GM18867 (cell line): ENCODE results near the gene ITPR2.
"Not testable (repeated sequence)": the region's sequence is repeated elsewhere in the genome, so short reads cannot be mapped to it uniquely, and the experiment has no call there.

ENCODE experiments used
- ATAC-seq: cut with Tn5 transposase; IDR thresholded peaks from one replicate; pipeline ENCODE4 v1.9.1; 2021; ENCODE audit warnings: mild to moderate bottlenecking, moderate library complexity; ENCODE audit not compliant: unreplicated experiment

The ITPR2 gene

GRCh38 chr12:26767116-26767515, 65.9 kb downstream of the ITPR2 start:
- no peak for ATAC-seq

DNA sequence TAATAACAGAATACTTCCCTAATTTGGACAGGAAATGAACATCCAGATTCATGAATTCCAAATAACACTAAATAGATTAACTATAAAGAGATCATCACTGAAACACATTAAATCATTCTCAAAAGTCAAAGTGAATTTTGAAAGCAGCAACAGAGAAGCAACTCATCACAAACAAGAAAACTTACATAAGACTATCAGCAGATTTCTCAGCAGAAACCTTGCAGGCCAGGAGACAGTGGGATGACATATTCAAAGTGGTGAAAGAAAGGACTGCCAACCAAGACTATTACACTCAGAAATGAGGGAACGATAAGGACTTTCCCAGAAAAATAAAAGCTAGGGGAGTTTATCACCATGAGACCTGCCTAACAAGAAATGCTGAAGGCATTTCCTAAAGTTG, 70.8 kb downstream of the ITPR2 start:
- ATAC-seq: no peak

- no peak for ATAC-seq
Measured at GRCh38 chr12:26761775-26762174, 71.2 kb downstream of the ITPR2 start.

DNA sequence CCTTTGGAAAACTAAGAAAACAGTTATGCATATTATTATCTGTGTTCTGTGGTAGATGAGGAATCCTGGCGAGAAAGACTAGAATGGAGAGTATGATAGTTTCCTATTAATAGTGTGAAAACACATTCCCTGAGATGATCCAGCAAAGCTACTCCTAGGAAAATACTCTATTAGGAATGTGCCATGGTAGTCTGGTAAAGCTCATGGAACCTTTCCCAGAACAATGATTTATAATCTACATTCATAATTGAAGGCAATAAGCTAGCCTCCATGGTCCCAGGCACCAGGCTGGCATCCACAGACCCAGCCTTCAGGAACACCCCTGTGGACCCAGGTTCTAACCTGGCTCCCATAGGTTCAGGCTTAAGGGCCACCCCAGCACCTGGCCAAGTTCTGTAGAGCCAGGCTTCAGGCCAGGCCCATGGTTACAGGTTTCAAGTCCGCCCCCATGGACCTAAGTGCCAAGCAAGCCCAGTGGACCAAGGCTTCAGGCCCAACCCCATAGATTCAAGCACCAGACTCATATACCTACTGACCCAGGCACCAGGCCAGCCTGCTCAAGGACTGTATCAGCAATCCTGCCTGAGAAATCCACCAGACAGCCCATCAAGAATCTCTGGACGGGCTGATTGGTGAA, 72.2 kb downstream of the ITPR2 start:
- no peak for ATAC-seq

GRCh38 chr12:26755362-26755761, 77.6 kb downstream of the ITPR2 start:
- ATAC-seq: not testable (repeated sequence)

DNA sequence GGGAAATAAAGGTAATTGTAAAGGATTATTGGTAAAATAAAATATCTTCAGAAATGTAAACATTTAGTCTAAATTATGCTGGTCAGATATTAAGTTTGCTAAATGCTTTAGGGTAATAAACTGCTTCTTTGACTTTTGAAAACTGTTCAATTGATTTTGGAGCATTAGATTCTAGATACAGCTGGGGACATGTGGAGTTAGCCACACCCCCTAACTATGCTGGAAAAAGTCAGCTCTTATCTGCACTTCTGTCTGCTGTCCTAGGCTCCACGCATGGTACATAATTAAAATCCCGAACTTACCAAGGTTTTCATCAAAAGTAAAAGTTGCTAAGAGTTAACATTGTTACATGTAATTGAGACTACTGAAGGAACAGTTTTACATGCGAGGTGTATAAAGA, 78.8 kb downstream of the ITPR2 start:
- no peak for ATAC-seq

- ATAC-seq: no peak
Measured at GRCh38 chr12:26751179-26751578, 81.8 kb downstream of the ITPR2 start.

- peak; percentile 43 for ATAC-seq
Measured at GRCh38 chr12:26750531-26751175, 82.3 kb downstream of the ITPR2 start.

GRCh38 chr12:26749781-26750180, 83.2 kb downstream of the ITPR2 start:
- ATAC-seq: peak; percentile 82

GRCh38 chr12:26748741-26749431, 84.1 kb downstream of the ITPR2 start:
- peak; percentile 49 for ATAC-seq

GRCh38 chr12:26748412-26748740, 84.6 kb downstream of the ITPR2 start:
- ATAC-seq: peak; percentile 10

GRCh38 chr12:26746121-26746714, 86.8 kb downstream of the ITPR2 start:
- no peak for ATAC-seq

DNA sequence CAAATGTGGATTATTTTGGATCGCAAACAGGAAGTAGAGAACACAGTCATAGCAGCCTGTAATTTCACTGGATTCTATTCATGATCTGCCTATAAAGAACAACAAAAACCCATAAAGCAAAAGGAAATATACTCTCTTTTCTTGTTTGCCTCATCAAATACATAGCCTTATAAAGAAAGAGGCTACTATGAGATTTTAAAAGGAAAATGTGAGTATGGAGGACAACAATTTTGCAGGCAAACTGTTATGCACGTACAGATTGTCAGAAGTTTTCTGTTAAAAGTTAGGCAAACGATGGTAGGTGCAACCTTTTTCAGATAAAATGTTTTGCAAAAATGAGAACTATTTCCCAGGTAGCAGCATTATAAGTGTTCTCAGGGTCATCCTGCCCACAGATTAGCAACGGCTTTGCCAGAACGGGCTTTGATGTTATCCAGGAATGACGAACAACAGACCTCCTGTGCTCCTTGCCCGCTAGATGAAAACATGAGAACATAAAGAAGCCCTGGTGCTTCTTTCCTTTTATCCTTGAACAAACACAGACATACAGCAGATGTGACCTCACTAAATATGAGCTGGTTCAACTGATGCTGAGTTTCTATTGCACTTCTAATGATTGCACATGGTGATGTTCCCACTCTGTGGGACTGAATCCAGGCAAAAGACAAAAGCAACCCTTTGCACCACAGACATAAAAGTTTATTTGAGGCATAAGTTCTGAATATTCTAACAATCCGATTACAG, 88.1 kb downstream of the ITPR2 start:
- ATAC-seq: no peak

DNA sequence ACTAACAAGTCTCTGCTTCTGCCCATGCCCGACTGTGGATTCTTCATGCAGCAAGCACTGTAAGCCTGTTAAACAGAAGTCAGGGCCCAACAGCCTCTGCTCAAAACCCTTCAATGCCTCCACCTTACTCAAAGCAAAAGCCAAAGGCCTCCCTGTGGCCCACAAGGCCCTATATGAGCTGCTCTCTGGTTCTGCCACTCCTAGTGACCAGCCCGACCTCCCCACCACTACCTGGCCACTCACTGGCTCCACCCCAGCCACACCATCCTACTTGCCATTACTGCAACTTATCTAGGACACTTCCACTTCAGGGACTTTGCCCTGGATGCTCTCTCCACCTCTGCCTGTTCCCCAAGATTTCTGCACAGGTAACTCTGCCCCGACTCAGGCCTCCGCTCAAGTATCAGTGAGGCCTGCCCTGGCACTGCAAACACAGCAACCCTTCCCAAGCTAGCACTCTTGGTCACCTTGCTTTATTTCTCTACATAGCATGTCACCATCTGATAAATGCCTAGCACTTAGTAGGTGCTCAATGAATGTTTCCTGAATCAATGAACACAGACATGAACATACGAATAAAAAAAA, 88.9 kb downstream of the ITPR2 start:
- no peak for ATAC-seq

DNA sequence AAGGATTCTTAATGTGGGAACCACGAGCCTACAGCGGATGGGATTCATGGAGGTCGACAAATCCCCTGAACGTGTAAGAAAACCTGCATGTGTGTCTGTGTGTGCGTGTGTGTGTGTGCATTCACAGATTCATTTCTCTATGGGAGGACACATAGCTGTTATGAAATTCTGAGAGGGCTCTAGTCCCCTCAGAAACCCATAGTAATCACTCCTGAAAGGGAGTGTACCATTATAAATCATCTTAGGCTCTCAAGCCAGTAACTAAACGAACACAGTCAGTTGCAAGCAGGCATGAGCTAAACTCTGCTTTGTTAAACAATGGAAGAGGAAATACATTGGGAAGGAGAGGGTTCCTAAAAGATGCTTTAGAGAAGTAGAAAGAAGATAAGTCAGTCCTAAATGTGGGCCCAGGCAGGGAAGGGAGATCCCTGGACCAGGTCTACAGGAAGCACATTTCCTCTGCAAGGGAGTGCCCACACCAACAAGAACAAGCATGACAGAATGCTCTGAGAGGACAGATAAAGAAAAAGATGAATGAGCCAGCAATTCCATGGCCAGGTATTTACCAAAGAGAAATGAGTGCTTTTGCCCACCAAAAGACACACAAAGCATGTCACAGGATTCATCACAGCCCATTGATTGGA, 91.3 kb downstream of the ITPR2 start:
- ATAC-seq: no peak

- ATAC-seq: no peak
Measured at GRCh38 chr12:26740991-26741390, 92.0 kb downstream of the ITPR2 start.

- ATAC-seq: no peak
Measured at GRCh38 chr12:26740348-26740747, 92.6 kb downstream of the ITPR2 start.

DNA sequence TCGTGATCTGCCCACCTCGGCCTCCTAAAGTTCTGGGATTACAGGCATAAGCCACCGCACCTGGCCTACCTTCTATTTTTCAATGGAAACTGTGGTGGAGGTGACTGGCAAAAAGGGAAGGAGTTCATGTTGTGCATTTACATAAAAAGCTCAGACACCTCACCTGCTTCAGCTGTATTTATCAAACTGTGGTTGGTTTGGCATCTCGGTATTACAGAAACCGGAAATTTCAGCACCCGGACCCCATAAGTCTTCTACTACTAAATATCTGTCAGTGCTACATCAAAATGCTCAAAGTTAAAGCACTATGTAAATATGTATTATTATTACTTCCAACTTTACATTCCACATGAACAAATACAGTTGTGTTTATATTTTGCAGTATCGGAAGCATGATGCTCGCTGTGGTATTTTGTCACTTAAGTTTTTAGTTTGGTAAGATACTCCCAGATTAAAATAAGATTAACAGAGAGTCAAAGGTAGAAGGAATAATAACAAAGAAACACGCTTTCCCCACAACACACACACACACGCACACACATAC, 95.4 kb downstream of the ITPR2 start:
- ATAC-seq: no peak

- no peak for ATAC-seq
Measured at GRCh38 chr12:26736563-26737486, 96.2 kb downstream of the ITPR2 start.
